Spleen (tissue), 7 donors: ENCODE results near the gene SYNJ2.

ENCODE experiments used
- POLR2A ChIP-seq, 3 donors: fragments of 450-650 bp; IDR thresholded peaks; one replicate each; pipeline ENCODE4 v1.5.1; 2017; ENCODE audit warnings: antibody characterized with exemption in 3 of 3, mild to moderate bottlenecking in 1 of 3
- TF ChIP-seq, protein P1 (sequence below), 11 experiments: fragments of 200-600 bp in 7 of 11; fragments of 450-650 bp in 4 of 11; sonication (generic) in 4 of 11; IDR thresholded peaks in 8 of 11; conservative IDR thresholded peaks in 3 of 11; 1 replicate in 7 of 11; 2 replicates in 4 of 11; pipeline versions ENCODE4 v1.4.0 to v1.8.0; 2016 to 2021; ENCODE audit warnings: antibody characterized with exemption in 11 of 11, inconsistent platforms in 4 of 11, mild to moderate bottlenecking in 1 of 11
- donor health status: DM: no; HTN: no; CAD: no; lungs with moderate emphysema.
- donor health status: DM: no; HTN: no; CAD: no.
- donor health status: DM: no; HTN: no; CAD: no.

- TF ChIP-seq, protein P1, sequence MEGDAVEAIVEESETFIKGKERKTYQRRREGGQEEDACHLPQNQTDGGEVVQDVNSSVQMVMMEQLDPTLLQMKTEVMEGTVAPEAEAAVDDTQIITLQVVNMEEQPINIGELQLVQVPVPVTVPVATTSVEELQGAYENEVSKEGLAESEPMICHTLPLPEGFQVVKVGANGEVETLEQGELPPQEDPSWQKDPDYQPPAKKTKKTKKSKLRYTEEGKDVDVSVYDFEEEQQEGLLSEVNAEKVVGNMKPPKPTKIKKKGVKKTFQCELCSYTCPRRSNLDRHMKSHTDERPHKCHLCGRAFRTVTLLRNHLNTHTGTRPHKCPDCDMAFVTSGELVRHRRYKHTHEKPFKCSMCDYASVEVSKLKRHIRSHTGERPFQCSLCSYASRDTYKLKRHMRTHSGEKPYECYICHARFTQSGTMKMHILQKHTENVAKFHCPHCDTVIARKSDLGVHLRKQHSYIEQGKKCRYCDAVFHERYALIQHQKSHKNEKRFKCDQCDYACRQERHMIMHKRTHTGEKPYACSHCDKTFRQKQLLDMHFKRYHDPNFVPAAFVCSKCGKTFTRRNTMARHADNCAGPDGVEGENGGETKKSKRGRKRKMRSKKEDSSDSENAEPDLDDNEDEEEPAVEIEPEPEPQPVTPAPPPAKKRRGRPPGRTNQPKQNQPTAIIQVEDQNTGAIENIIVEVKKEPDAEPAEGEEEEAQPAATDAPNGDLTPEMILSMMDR (IDR thresholded peaks at IDR 0.05 in 8 of 11, conservative IDR thresholded peaks at IDR 0.05 in 3 of 11): no peak
- TF ChIP-seq POLR2A (IDR thresholded peaks at IDR 0.05): no peak
Measured at GRCh38 chr6:158000530-158001307, 19.1 kb downstream of the SYNJ2 start.
